Gastroesophageal sphincter (tissue), 4 donors: ENCODE data around the gene PGAM1. TPM values are rescaled to one million over a fixed set of nuclear protein-coding genes. Genes with fewer than 3 reads are reported as not detected.
A peak's percentile ranks its signal among the peaks of the same experiment; 100 is the strongest.

Experiments
- ATAC-seq: fragments of 150-250 bp; one replicate; pipeline ENCODE4 v1.9.1; 2016; ENCODE audit warnings: mild to moderate bottlenecking, moderate library complexity
- H3K27ac ChIP-seq, 4 donors: fragments of 200-600 bp; sonication (generic) in 3 of 4; 1 replicate in 3 of 4; 2 replicates in 1 of 4; pipeline ENCODE4 v1.5.1; 2016 to 2019
- H3K27me3 ChIP-seq: fragments of 200-600 bp; sonication (generic); one replicate; pipeline ENCODE4 v1.5.1; 2019
- H3K36me3 ChIP-seq, 2 donors: fragments of 200-600 bp; sonication (generic); one replicate each; pipeline ENCODE4 v1.5.1; 2019; ENCODE audit warnings: control low read depth in 1 of 2
- H3K4me1 ChIP-seq, 3 donors: fragments of 200-600 bp; sonication (generic); 1 replicate in 2 of 3; 2 replicates in 1 of 3; pipeline ENCODE4 v1.5.1; 2016 to 2019; ENCODE audit warnings: control low read depth in 2 of 3
- H3K4me3 ChIP-seq, 2 donors: fragments of 200-600 bp; sonication (generic); one replicate each; pipeline ENCODE4 v1.5.1; 2019; ENCODE audit warnings: mild to moderate bottlenecking in 1 of 2, moderate library complexity in 1 of 2
- H3K9me3 ChIP-seq, 3 donors: fragments of 200-600 bp; sonication (generic); one replicate each; pipeline ENCODE4 v1.5.1; 2017 to 2019; ENCODE audit warnings: control low read depth in 2 of 3
- CTCF ChIP-seq, 4 experiments: fragments of 200-600 bp in 2 of 4; fragments of 450-650 bp in 2 of 4; sonication (generic) in 1 of 4; IDR thresholded peaks; one replicate each; pipeline ENCODE4 v1.5.1; 2017 to 2019; ENCODE audit warnings: antibody characterized with exemption in 4 of 4, mild to moderate bottlenecking in 2 of 4, moderate library complexity in 2 of 4
- EP300 ChIP-seq: sonication (generic); formaldehyde crosslinking; IDR thresholded peaks from one replicate; pipeline ENCODE4 v1.6.1; 2017; ENCODE audit warnings: antibody characterized with exemption, mild to moderate bottlenecking
- POLR2A ChIP-seq, 2 donors: fragments of 450-650 bp; IDR thresholded peaks; one replicate each; pipeline ENCODE4 v1.6.1; 2017; ENCODE audit warnings: antibody characterized with exemption in 2 of 2, mild to moderate bottlenecking in 2 of 2, moderate library complexity in 1 of 2
- POLR2AphosphoS5 ChIP-seq: sonication (generic); formaldehyde crosslinking; IDR thresholded peaks from one replicate; pipeline ENCODE4 v1.6.1; 2017; ENCODE audit warnings: antibody characterized with exemption
- WGBS, 2 donors: methylation state at CpG; one replicate each; pipeline ENCODE4 v1.1.5; 2018; ENCODE audit warnings: low coverage in 1 of 2; 5-methylcytosine and 5-hydroxymethylcytosine counted together
- total RNA-seq, 4 donors: library from RNA; depleted of rRNA; stranded (reverse); fragments of >200 nt; gene quantifications; one replicate each; pipeline ENCODE4 v1.1.0, GENCODE V29; 2016

PGAM1 gene
- total RNA-seq, 4 donors from 2014 or later, result 248 to 385 (median 356) TPM

- Histone ChIP-seq H3K4me3 (peak overlapping the region; percentile 50 to 67), H3K9me3 (no peaks in the 10 kb centered on the region), H3K27ac (peak overlapping the region; percentile 6 to 85 (median 80)), H3K27me3 (no peaks in the 10 kb centered on the region), H3K36me3 (peaks cover 0 to 32% of the 10 kb centered on the region in 2 donors), H3K4me1 (peaks cover 0 to 51% (median 21%) of the 10 kb centered on the region in 3 donors)
- ATAC-seq, result peak; percentile 4
- WGBS, 2 donors, result 0% methylated on average over 8 of the region's 13 CpGs
- TF ChIP-seq CTCF (IDR thresholded peaks at IDR 0.05) (no peak), POLR2A (IDR thresholded peaks at IDR 0.05) (no peak), EP300 (no peak)
These were observed 19.3 kb downstream of the PGAM1 start for GRCh38 chr10:97445357-97445721.

- H3K27me3 ChIP-seq, result no peaks in the 10 kb centered on the region
- 0% methylated on average over 28 of the region's 66 CpGs; no CpG with 5 or more reads in 1 of the 2 donors for WGBS, 2 donors
- peak; percentile 99 for ATAC-seq
- TF ChIP-seq POLR2AphosphoS5 (peak; percentile 66), EP300 (no peak), CTCF (IDR thresholded peaks at IDR 0.05) (peak in 2 of 4 experiments; percentile 15 to 46), POLR2A (IDR thresholded peaks at IDR 0.05) (peak; percentile 45 to 55)
- peaks cover 0 to 26% of the 10 kb centered on the region in 2 donors for H3K36me3 ChIP-seq
- peak within 1 kb of the TSS; percentile 50 to 67 for H3K4me3 ChIP-seq
- H3K4me1 ChIP-seq, result peaks cover 0 to 58% (median 21%) of the 10 kb centered on the region in 3 donors
- H3K9me3 ChIP-seq, result no peaks in the 10 kb centered on the region
- peak within 1 kb of the TSS; percentile 6 to 85 (median 80) for H3K27ac ChIP-seq
These were observed 20.0 kb downstream of the PGAM1 start, which contains the start of the genes EXOSC1 and ZDHHC16 for GRCh38 chr10:97445722-97446639. Gene EXOSC1 (minus strand): TSS chr10:97446006. CDS start chr10:97445985, 21 bp downstream. Gene ZDHHC16 (plus strand): TSS chr10:97446175. CDS start chr10:97451676, 5,501 bp downstream.

DNA sequence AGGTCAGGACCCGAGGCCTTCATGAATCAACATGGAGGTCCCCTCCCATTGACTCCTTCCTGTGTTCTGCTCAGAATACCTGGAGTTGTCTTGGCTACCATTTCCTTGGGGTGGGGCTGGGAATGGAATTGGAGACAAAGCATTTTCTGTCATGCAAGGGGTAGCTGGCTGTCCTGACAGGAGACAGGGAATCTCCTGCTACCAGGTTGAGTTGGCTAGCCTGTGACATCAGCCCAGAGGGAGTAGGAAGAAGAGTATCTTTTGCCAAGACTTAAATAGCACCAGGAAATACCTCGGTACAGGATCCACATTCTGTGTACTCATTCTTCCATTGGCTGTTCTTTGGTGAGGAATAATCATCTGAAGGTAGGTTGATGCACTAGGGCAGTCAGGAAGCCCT, 24.8 kb downstream of the PGAM1 start:
- H3K4me3 ChIP-seq, result no peak overlapping the region
- H3K9me3 ChIP-seq, result no peaks in the 10 kb centered on the region
- 50 to 100% methylated on average over 1 of the region's 2 CpGs for WGBS, 2 donors
- peaks cover 0 to 38% of the 10 kb centered on the region in 2 donors for H3K36me3 ChIP-seq
- TF ChIP-seq EP300 (no peak), CTCF (IDR thresholded peaks at IDR 0.05) (no peak), POLR2A (IDR thresholded peaks at IDR 0.05) (no peak), POLR2AphosphoS5 (no peak)
- no peaks in the 10 kb centered on the region for H3K27me3 ChIP-seq
- H3K27ac ChIP-seq, result no peak overlapping the region
- peaks cover 0 to 82% (median 15%) of the 10 kb centered on the region in 3 donors for H3K4me1 ChIP-seq
- no peak for ATAC-seq

DNA sequence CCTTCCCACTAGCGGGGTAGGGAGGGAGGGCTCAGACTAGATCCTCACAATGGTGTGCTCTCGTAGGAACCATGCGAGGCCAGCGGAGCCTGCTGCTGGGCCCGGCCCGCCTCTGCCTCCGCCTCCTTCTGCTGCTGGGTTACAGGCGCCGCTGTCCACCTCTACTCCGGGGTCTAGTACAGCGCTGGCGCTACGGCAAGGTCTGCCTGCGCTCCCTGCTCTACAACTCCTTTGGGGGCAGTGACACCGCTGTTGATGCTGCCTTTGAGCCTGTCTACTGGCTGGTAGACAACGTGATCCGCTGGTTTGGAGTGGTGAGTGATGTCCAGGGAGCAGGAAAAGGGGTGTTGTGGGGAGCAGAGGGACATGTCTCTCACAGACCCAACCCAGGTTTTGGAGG, 25.6 kb downstream of the PGAM1 start:
- Histone ChIP-seq H3K36me3 (peaks cover 0 to 46% of the 10 kb centered on the region in 2 donors), H3K27me3 (no peaks in the 10 kb centered on the region), H3K4me3 (no peak overlapping the region), H3K4me1 (peaks cover 0 to 79% (median 15%) of the 10 kb centered on the region in 3 donors), H3K27ac (peak overlapping the region in 1 of 4 donors; percentile 30), H3K9me3 (no peaks in the 10 kb centered on the region)
- TF ChIP-seq POLR2AphosphoS5, result no peak
- TF ChIP-seq POLR2A (IDR thresholded peaks at IDR 0.05), result no peak
- TF ChIP-seq CTCF (IDR thresholded peaks at IDR 0.05), result no peak
- no peak for TF ChIP-seq EP300
- ATAC-seq, result no peak
- WGBS, 2 donors, result no CpG with 5 or more reads among the region's 17 CpGs
